ENCODE data around the gene SUV39H1.

DNA sequence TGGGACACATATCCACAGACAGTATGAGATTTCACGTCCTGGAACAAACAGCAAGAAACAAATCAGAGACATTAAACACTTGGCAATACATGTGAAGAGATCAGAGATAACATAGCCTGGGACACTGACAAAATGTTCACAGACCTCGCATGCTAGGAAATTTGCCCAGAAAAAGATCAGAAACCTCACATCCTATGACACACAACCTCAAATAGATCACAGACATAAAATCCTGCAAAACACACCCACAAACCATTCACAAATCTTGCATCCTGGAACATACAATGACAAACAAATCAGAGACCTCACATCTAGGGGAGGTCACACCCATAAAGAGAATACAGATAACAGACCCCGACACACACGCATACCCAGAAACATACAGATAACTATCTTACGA is 18.0 kb downstream of the SUV39H1 start:
- TF ChIP-seq, protein P1, sequence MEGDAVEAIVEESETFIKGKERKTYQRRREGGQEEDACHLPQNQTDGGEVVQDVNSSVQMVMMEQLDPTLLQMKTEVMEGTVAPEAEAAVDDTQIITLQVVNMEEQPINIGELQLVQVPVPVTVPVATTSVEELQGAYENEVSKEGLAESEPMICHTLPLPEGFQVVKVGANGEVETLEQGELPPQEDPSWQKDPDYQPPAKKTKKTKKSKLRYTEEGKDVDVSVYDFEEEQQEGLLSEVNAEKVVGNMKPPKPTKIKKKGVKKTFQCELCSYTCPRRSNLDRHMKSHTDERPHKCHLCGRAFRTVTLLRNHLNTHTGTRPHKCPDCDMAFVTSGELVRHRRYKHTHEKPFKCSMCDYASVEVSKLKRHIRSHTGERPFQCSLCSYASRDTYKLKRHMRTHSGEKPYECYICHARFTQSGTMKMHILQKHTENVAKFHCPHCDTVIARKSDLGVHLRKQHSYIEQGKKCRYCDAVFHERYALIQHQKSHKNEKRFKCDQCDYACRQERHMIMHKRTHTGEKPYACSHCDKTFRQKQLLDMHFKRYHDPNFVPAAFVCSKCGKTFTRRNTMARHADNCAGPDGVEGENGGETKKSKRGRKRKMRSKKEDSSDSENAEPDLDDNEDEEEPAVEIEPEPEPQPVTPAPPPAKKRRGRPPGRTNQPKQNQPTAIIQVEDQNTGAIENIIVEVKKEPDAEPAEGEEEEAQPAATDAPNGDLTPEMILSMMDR (IDR thresholded peaks at IDR 0.05): no peak
- TF ChIP-seq POLR2A (IDR thresholded peaks at IDR 0.05): no peak

Measured in uterus (tissue), 2 donors.